PC-3 (cell line): ENCODE data around the gene TSPAN9. TPM values are rescaled to one million over a fixed set of nuclear protein-coding genes. Genes with fewer than 3 reads are reported as not detected.

Experiments used
- ATAC-seq: fragments of 200-7000 bp; cut with Tn5 transposase; 2 replicates; pipeline ENCODE4 v1.9.1; 2020; ENCODE audit warnings: mild to moderate bottlenecking, moderate library complexity
- BruUV-seq: library from RNA; stranded (reverse); fragments of 400-500 nt; replicated peaks from 2 replicates; lab custom pipeline; 2021; lab: Mats Ljungman, UMichigan
- CTCF ChIA-PET: fragments of 300-600 bp; sonication (Branson Sonifier 250); formaldehyde crosslinking; loops from one replicate; lab custom pipeline; 2022; ENCODE audit warnings: antibody characterized with exemption; lab: Charles Lee
- POLR2A ChIA-PET: fragments of 300-600 bp; sonication (Branson Sonifier 250); formaldehyde crosslinking; loops from one replicate; lab custom pipeline; 2022; ENCODE audit warnings: antibody characterized with exemption; ENCODE audit not compliant: unreplicated experiment; lab: Charles Lee
- DNase-seq: peaks from one replicate; pipeline ENCODE4 v3.0.0-alpha.2; 2015
- H2AFZ ChIP-seq: fragments of 300-600 bp; sonication (generic); 2 replicates; pipeline ENCODE4 v1.6.0; 2016; ENCODE audit warnings: antibody characterized with exemption, low read length
- H3F3A ChIP-seq: fragments of 300-600 bp; sonication (generic); one replicate; pipeline ENCODE4 v1.6.0; 2017; ENCODE audit warnings: antibody characterized with exemption, low read length, control low read depth, mild to moderate bottlenecking; ENCODE audit not compliant: unreplicated experiment
- H3K27ac ChIP-seq: fragments of 300-600 bp; sonication (generic); 2 replicates; pipeline ENCODE4 v1.5.1; 2016; ENCODE audit warnings: mild to moderate bottlenecking, low read length
- H3K27me3 ChIP-seq: fragments of 300-600 bp; sonication (generic); 2 replicates; pipeline ENCODE4 v1.6.1; 2016; ENCODE audit warnings: low read length, mixed read lengths
- H3K36me3 ChIP-seq: fragments of 300-600 bp; sonication (generic); 2 replicates; pipeline ENCODE4 v1.6.1; 2016; ENCODE audit warnings: low read depth, mixed run types, low read length, mixed read lengths
- H3K4me1 ChIP-seq: fragments of 300-600 bp; sonication (generic); 2 replicates; pipeline ENCODE4 v1.5.1; 2016; ENCODE audit warnings: low read length; ENCODE audit not compliant: insufficient read depth
- H3K4me2 ChIP-seq: fragments of 300-600 bp; sonication (generic); 2 replicates; pipeline ENCODE4 v1.6.0; 2016; ENCODE audit warnings: low read length
- H3K4me3 ChIP-seq: fragments of 300-600 bp; sonication (generic); 2 replicates; pipeline ENCODE4 v1.5.1; 2016; ENCODE audit warnings: mild to moderate bottlenecking, low read length, mixed read lengths
- H3K79me2 ChIP-seq: fragments of 300-600 bp; sonication (generic); 2 replicates; pipeline ENCODE4 v1.6.1; 2017; ENCODE audit warnings: low read length, mixed read lengths
- H3K9ac ChIP-seq: fragments of 300-600 bp; sonication (generic); 2 replicates; pipeline ENCODE4 v1.6.0; 2016; ENCODE audit warnings: mild to moderate bottlenecking, low read length
- H3K9me2 ChIP-seq: fragments of 300-600 bp; sonication (generic); replicated peaks from 2 replicates; pipeline ENCODE4 v1.6.1; 2016; ENCODE audit warnings: mixed run types, low read length, mixed read lengths
- H3K9me3 ChIP-seq: fragments of 300-600 bp; sonication (generic); 2 replicates; pipeline ENCODE4 v1.6.1; 2016; ENCODE audit warnings: low read length, mixed read lengths
- H4K20me1 ChIP-seq: fragments of 300-600 bp; sonication (generic); 2 replicates; pipeline ENCODE4 v1.6.1; 2016; ENCODE audit warnings: low read length, mixed read lengths
- EZH2 ChIP-seq: fragments of 300-600 bp; sonication (generic); IDR thresholded peaks from one replicate; pipeline ENCODE4 v1.6.1; 2017; ENCODE audit warnings: antibody characterized with exemption, mild to moderate bottlenecking, low read length; ENCODE audit not compliant: unreplicated experiment
- EZH2phosphoT487 ChIP-seq: fragments of 300-600 bp; sonication (generic); IDR thresholded peaks from 2 replicates; pipeline ENCODE4 v1.6.1; 2018; ENCODE audit warnings: mild to moderate bottlenecking, antibody characterized with exemption, low read length, borderline replicate concordance
- intact Hi-C: fragments of 100-400 bp; cut with micrococcal nuclease; formaldehyde crosslinking; loops from 2 replicates; pipeline ENCODE4 v1.9.0; 2023
- total RNA-seq: library from RNA; depleted of rRNA; stranded (reverse); fragments of >200 nt; gene quantifications from 2 replicates; pipeline ENCODE4 v1.2.3, GENCODE V29; 2014
- TF ChIP-seq, protein P1 (sequence below): fragments of 300-600 bp; sonication (generic); conservative IDR thresholded peaks from 2 replicates; pipeline ENCODE4 v1.5.1; 2017; ENCODE audit warnings: antibody characterized with exemption, low read depth, mild to moderate bottlenecking, low read length

Gene TSPAN9
- total RNA-seq, 1 experiment from 2014 or later: 6.2 TPM

- H3K4me3 ChIP-seq: no peak overlapping the region
- H3K9ac ChIP-seq: no peak overlapping the region
- intact Hi-C loops: no loop called here
- BruUV-seq: no TSS peak
- H3K4me2 ChIP-seq: no peak overlapping the region
- H3F3A ChIP-seq: no peaks in the 10 kb centered on the region
- ChIA-PET CTCF (no interaction called here), POLR2A (no interaction called here)
- no peaks in the 10 kb centered on the region for H3K9me2 ChIP-seq
- no peak overlapping the region for H2AFZ ChIP-seq
- H3K79me2 ChIP-seq: no peaks in the 10 kb centered on the region
- no peak overlapping the region for H3K27ac ChIP-seq
- no peaks in the 10 kb centered on the region for H3K36me3 ChIP-seq
- no peaks in the 10 kb centered on the region for H3K4me1 ChIP-seq
- H4K20me1 ChIP-seq: no peaks in the 10 kb centered on the region
- ATAC-seq (no peak), DNase-seq (no peak)
- no peak for TF ChIP-seq EZH2phosphoT487
- TF ChIP-seq, protein P1, sequence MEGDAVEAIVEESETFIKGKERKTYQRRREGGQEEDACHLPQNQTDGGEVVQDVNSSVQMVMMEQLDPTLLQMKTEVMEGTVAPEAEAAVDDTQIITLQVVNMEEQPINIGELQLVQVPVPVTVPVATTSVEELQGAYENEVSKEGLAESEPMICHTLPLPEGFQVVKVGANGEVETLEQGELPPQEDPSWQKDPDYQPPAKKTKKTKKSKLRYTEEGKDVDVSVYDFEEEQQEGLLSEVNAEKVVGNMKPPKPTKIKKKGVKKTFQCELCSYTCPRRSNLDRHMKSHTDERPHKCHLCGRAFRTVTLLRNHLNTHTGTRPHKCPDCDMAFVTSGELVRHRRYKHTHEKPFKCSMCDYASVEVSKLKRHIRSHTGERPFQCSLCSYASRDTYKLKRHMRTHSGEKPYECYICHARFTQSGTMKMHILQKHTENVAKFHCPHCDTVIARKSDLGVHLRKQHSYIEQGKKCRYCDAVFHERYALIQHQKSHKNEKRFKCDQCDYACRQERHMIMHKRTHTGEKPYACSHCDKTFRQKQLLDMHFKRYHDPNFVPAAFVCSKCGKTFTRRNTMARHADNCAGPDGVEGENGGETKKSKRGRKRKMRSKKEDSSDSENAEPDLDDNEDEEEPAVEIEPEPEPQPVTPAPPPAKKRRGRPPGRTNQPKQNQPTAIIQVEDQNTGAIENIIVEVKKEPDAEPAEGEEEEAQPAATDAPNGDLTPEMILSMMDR: no peak
- H3K9me3 ChIP-seq: no peaks in the 10 kb centered on the region
- H3K27me3 ChIP-seq: no peaks in the 10 kb centered on the region
These were observed 177.9 kb downstream of the TSPAN9 start for GRCh38 chr12:3255057-3255456.

DNA sequence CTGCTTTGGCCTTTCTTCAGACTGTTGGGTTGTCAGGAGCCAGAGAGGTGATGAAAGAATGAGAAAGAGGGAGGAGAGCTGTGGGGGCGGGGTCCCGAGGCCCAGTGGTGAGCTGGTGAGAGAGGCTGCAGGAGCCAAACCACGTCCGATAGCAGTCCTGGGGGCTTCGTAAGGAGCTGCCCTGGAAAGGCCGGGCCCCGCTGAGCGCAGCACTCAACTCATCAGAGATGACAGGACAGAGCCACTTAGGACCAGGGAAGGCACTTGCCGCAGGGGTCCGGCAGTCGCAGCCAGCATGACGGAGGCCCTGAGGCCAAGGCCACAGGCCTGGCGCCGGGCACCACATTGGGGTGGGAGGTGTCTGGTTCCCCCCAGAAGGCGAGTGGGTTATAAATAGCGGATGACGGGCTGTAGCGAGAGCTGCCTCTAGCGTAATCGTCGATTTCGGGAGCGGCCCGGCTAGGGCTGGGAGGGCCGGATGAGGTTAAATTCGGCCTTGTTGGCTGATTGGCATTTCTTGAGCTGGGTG lies 179.0 kb downstream of the TSPAN9 start:
- Histone ChIP-seq H3K4me1 (no peaks in the 10 kb centered on the region), H3K4me3 (no peak overlapping the region), H3K27me3 (no peaks in the 10 kb centered on the region), H3K79me2 (no peaks in the 10 kb centered on the region), H3K36me3 (no peaks in the 10 kb centered on the region), H4K20me1 (no peaks in the 10 kb centered on the region), H3K9me2 (no peaks in the 10 kb centered on the region), H3F3A (no peaks in the 10 kb centered on the region), H3K4me2 (no peak overlapping the region), H3K27ac (no peak overlapping the region), H3K9me3 (no peaks in the 10 kb centered on the region), H3K9ac (no peak overlapping the region), H2AFZ (no peak overlapping the region)
- ChIA-PET POLR2A (no interaction called here), CTCF (no interaction called here)
- ATAC-seq: no peak
- no TSS peak for BruUV-seq
- DNase-seq: no peak
- intact Hi-C loops: no loop called here
- TF ChIP-seq EZH2: no peak
- no peak for TF ChIP-seq EZH2phosphoT487
- TF ChIP-seq, protein P1: no peak

DNA sequence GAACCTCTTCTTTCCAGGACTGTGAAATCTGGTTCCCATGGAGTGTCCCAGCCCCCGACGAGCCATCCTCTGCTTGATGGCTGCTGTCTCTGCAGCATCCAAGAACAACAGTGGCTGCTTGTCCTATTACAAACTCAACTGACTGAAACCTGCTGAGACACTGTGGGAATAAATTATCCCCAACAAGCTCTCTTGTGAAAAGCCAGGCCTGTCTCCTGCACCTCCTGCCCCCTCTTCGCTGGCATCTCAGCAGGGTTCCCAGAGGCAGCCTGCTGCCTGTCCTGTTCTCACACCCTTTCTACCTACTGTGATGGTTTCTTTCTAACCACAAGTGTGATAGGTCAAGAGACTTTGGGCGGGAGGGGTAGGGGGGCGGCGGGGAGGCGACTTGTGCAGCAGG lies 180.2 kb downstream of the TSPAN9 start:
- Histone ChIP-seq H3K9me2 (no peaks in the 10 kb centered on the region), H3K79me2 (no peaks in the 10 kb centered on the region), H3K9ac (no peak overlapping the region), H3K9me3 (no peaks in the 10 kb centered on the region), H3K4me1 (no peaks in the 10 kb centered on the region), H3K36me3 (no peaks in the 10 kb centered on the region), H4K20me1 (no peaks in the 10 kb centered on the region), H3F3A (no peaks in the 10 kb centered on the region), H2AFZ (no peak overlapping the region), H3K4me3 (no peak overlapping the region), H3K4me2 (no peak overlapping the region), H3K27ac (no peak overlapping the region), H3K27me3 (no peaks in the 10 kb centered on the region)
- TF ChIP-seq, protein P1: no peak
- TF ChIP-seq EZH2 (no peak), EZH2phosphoT487 (no peak)
- no peak for DNase-seq
- CTCF ChIA-PET: interaction anchor here (0.6 kb wide), 1 partner anchor 180 kb away, joined by 4 read pairs; no protein-coding TSS in a partner anchor
- POLR2A ChIA-PET: no interaction called here
- no peak for ATAC-seq
- intact Hi-C loops: no loop called here
- BruUV-seq: no TSS peak
